ENCODE measurements around the gene MBD5.
A peak's percentile ranks its signal among the peaks of the same experiment; 100 is the strongest.

Gene MBD5

DNA sequence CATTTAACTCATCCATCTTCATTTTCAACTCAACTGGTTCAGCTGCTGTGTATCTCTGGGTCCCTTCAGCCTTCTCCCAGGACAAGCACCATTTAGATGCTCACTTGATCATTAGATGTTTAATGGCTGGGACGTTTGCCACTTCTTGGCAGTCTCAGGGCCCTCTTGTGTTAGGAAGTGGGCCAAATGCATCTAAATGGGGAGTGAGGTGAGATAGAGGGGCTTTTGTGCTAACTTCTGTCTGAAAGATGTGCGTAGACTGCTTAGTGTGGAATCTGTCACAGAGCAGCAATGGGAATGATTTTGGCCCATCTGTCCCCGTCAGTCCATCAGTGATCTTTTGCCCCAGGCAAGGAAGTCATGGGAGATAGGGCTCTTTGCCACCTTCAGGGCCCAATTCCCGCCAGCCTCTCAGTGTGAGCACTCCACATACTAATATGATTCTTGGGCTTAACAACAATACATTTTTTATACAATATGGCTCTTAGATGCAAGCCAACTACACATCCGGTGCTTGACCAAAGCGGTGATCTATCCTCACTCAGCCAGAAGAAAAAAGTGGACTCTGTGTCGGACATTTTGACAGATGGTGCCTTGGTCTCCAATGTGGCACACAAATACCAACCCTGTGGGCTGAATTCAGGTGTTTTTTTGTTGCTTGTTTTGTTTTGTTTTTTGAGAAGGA, 528.0 kb downstream of the MBD5 start:
- no peak for DNase-seq (ENCODE audit: low spot score)

GRCh38 chr2:148552675-148553331, 531.9 kb downstream of the MBD5 start:
- peak; percentile 22 for DNase-seq (ENCODE audit: low spot score)

- DNase-seq (ENCODE audit: low spot score): no peak
Measured at GRCh38 chr2:148553332-148553887, 532.5 kb downstream of the MBD5 start.

DNA sequence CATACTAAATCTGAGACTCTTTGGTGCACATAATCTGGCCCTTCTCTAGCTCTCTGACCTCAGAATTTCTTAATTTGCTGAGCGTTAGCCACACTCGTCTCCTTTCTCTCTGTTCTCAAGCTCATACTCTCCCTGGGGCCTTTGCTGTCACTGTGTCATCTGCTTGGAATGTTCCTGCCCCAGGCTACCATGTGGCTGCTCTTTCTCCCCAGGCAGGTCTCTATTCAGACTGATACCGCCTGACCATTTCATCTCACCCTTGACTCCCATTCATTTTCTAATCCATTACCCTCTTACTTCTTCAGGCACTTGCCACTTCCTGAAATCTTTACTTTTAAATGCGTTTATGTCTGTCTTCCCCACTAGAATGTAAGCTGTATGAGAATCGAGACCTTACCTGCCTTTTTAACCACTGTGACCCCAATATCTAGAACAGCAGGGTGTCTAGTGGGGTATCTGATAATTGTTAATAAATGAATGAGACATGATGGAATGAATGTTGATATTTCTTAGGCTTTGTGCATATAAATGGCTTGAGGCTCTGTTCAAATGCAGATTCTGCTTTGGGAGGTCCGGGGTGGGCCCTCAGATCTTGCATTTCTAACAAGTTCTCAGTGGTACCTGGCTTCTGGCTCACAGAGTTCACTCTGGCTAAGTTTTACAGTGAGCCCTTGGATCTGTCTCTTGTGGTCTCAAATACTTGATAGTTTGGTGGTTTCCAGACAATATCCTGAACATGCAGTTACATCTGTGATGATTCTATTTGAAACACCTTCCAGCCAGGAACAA, 533.8 kb downstream of the MBD5 start:
- DNase-seq (ENCODE audit: low spot score): no peak

GRCh38 chr2:148555622-148556294, 534.9 kb downstream of the MBD5 start:
- no peak for DNase-seq (ENCODE audit: low spot score)

DNA sequence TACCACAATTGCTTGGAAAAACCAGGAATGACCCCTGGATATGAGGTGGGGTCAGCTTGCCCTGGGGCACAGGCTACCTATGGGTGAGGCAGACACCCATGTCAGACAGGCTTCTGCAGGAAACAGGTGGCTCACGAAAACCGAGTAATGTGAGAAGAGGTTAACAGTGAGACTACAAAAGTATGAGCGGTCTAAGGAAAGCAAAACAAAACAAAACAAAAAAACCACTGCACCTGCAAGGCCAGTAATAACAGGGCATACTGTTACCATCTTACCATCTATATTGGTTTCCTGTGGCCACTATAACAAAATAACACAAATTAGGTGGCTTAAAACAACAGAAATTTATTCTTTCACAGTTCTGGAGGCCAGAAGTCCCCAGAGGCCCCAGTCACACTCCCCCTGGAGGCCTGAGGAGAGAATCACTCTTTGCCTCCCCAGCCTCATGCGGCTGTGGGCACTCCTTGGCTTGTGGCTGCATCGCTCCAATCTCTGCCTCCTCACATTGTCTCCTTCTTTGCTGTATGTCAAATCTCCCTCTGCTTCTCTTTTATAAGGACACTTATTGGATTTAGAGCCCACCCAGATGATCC, 537.0 kb downstream of the MBD5 start:
- DNase-seq (ENCODE audit: low spot score): no peak

GRCh38 chr2:148560496-148560895, 539.6 kb downstream of the MBD5 start:
- no peak for DNase-seq (ENCODE audit: low spot score)

DNA sequence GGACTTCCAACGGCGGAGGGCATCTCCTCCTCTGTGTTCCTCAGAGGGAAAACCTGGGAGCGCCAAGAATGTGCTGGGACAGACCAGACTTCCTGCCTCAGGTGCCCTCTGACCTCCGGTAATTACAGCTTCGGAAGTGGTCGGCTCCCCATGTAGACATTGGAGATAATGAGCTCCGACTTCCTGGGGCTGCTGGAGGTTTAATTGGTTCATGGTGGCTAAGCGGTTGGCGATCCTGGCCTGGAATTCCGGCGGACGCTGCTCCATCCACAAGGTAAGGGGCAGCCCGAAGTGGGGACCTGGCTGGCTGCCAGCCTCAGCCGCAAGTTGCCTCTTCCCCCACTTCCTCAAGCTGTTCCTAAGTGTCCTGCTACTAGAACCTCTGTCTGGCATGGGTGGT, 540.5 kb downstream of the MBD5 start:
- DNase-seq (ENCODE audit: low spot score): no peak

- no peak for DNase-seq (ENCODE audit: low spot score)
Measured at GRCh38 chr2:148565272-148565894, 544.5 kb downstream of the MBD5 start.
